ENCODE measurements around the gene TMEM215.

DNA sequence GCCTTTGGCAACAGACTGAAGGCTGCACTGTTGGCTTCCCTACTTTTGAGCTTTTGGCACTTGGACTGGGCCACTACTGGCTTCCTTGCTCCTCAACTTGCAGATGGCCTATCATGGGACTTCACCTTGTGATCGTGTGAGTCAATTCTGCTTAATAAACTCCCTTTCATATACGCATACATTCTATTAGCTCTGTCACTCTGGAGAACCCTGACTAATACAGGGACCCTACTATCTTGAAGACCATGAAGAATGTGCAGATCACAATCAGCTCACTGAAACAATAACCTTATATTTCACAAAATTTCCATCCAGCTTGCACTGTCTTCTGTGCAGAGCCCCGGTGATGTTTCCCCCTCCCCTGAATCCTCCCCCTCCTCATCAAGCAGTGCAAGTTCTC is 39.8 kb downstream of the TMEM215 start:
- no peak for TF ChIP-seq POLR2A (IDR thresholded peaks at IDR 0.05; ENCODE audit: control extremely low read depth in 1 of 2, low read depth in 2 of 2, low read length in 2 of 2)
- TF ChIP-seq SUZ12 (IDR thresholded peaks at IDR 0.05; ENCODE audit: low read length) = no peak
- no peak for TF ChIP-seq CBX5 (IDR thresholded peaks at IDR 0.05; ENCODE audit: low read depth, low read length)
- TF ChIP-seq MAFK (IDR thresholded peaks at IDR 0.05; ENCODE audit: low read depth, low read length) = no peak
- TF ChIP-seq GABPA (IDR thresholded peaks at IDR 0.05; ENCODE audit: borderline replicate concordance, insufficient read depth, low read length) = no peak
- TF ChIP-seq JUND (IDR thresholded peaks at IDR 0.05; ENCODE audit: low read length) = no peak
- no peak for TF ChIP-seq ATF3 (IDR thresholded peaks at IDR 0.05; ENCODE audit: insufficient read depth, low read depth, low read length)
- TF ChIP-seq EGR1 (IDR thresholded peaks at IDR 0.05; ENCODE audit: borderline replicate concordance, low read depth, low read length) = no peak
- TF ChIP-seq, protein P1, sequence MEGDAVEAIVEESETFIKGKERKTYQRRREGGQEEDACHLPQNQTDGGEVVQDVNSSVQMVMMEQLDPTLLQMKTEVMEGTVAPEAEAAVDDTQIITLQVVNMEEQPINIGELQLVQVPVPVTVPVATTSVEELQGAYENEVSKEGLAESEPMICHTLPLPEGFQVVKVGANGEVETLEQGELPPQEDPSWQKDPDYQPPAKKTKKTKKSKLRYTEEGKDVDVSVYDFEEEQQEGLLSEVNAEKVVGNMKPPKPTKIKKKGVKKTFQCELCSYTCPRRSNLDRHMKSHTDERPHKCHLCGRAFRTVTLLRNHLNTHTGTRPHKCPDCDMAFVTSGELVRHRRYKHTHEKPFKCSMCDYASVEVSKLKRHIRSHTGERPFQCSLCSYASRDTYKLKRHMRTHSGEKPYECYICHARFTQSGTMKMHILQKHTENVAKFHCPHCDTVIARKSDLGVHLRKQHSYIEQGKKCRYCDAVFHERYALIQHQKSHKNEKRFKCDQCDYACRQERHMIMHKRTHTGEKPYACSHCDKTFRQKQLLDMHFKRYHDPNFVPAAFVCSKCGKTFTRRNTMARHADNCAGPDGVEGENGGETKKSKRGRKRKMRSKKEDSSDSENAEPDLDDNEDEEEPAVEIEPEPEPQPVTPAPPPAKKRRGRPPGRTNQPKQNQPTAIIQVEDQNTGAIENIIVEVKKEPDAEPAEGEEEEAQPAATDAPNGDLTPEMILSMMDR (IDR thresholded peaks at IDR 0.05; ENCODE audit: control extremely low read depth in 1 of 3, insufficient read depth in 1 of 3, low read depth in 1 of 3, low read length in 3 of 3) = no peak
- TF ChIP-seq RAD21 (IDR thresholded peaks at IDR 0.05 in 1 of 2, conservative IDR thresholded peaks at IDR 0.05 in 1 of 2; ENCODE audit: low read depth in 2 of 2, low read length in 2 of 2) = no peak
- no peak for TF ChIP-seq KDM5A (IDR thresholded peaks at IDR 0.05; ENCODE audit: low read length)
- TF ChIP-seq SP1 (IDR thresholded peaks at IDR 0.05; ENCODE audit: low read depth, low read length) = no peak
- no peak for TF ChIP-seq CEBPB (IDR thresholded peaks at IDR 0.05; ENCODE audit: low read depth, low read length)
- no peak for TF ChIP-seq YY1 (IDR thresholded peaks at IDR 0.05; ENCODE audit: low read depth, low read length)

Measured in H1 (cell line).